IMR-90 (cell line): ENCODE data around the gene CPN1.

Experiments used
- BHLHE40 ChIP-seq: fragments of 150-350 bp; IDR thresholded peaks from 2 replicates; pipeline ENCODE4 v1.6.1; 2016; ENCODE audit warnings: mild to moderate bottlenecking, low read depth, low read length
- CEBPB ChIP-seq: IDR thresholded peaks from 2 replicates; pipeline ENCODE4 v1.6.1; 2012; ENCODE audit warnings: low read depth, low read length, improper control_type of control experiment
- CHD1 ChIP-seq: IDR thresholded peaks from 2 replicates; pipeline ENCODE4 v1.6.1; 2012; ENCODE audit warnings: low read depth, low read length, improper control_type of control experiment
- FOS ChIP-seq: fragments of 150-350 bp; IDR thresholded peaks from 2 replicates; pipeline ENCODE4 v1.6.1; 2016; ENCODE audit warnings: low read depth, low read length
- MAZ ChIP-seq: IDR thresholded peaks from 2 replicates; pipeline ENCODE4 v1.6.1; 2012; ENCODE audit warnings: low read depth, mild to moderate bottlenecking, low read length, improper control_type of control experiment, moderate library complexity, borderline replicate concordance
- MXI1 ChIP-seq: IDR thresholded peaks from 2 replicates; pipeline ENCODE4 v1.6.1; 2012; ENCODE audit warnings: low read depth, mild to moderate bottlenecking, low read length, moderate library complexity, borderline replicate concordance
- NFE2L2 ChIP-seq: fragments of 150-350 bp; IDR thresholded peaks from 2 replicates; pipeline ENCODE4 v1.6.1; 2016; ENCODE audit warnings: low read depth, mild to moderate bottlenecking, low read length
- POLR2A ChIP-seq: IDR thresholded peaks from 2 replicates; pipeline ENCODE4 v1.6.1; 2012; ENCODE audit warnings: mild to moderate bottlenecking, low read depth, low read length
- RAD21 ChIP-seq: IDR thresholded peaks from 2 replicates; pipeline ENCODE4 v1.6.1; 2012; ENCODE audit warnings: low read length, improper control_type of control experiment
- RFX5 ChIP-seq: IDR thresholded peaks from 2 replicates; pipeline ENCODE4 v1.8.0; 2012; ENCODE audit warnings: low read depth, mild to moderate bottlenecking, low read length, moderate library complexity
- SMC3 ChIP-seq: fragments of 150-350 bp; IDR thresholded peaks from 2 replicates; pipeline ENCODE4 v1.6.1; 2016; ENCODE audit warnings: low read depth, mild to moderate bottlenecking, antibody characterized with exemption, low read length, moderate library complexity
- TF ChIP-seq, protein P1 (sequence below): conservative IDR thresholded peaks from 2 replicates; pipeline ENCODE4 v1.5.1; 2012; ENCODE audit warnings: mild to moderate bottlenecking, low read depth, low read length, improper control_type of control experiment
- TF ChIP-seq, protein P2 (sequence below): fragments of 150-350 bp; IDR thresholded peaks from 2 replicates; pipeline ENCODE4 v1.6.1; 2016; ENCODE audit warnings: low read depth, mild to moderate bottlenecking, low read length, moderate library complexity, borderline replicate concordance

DNA sequence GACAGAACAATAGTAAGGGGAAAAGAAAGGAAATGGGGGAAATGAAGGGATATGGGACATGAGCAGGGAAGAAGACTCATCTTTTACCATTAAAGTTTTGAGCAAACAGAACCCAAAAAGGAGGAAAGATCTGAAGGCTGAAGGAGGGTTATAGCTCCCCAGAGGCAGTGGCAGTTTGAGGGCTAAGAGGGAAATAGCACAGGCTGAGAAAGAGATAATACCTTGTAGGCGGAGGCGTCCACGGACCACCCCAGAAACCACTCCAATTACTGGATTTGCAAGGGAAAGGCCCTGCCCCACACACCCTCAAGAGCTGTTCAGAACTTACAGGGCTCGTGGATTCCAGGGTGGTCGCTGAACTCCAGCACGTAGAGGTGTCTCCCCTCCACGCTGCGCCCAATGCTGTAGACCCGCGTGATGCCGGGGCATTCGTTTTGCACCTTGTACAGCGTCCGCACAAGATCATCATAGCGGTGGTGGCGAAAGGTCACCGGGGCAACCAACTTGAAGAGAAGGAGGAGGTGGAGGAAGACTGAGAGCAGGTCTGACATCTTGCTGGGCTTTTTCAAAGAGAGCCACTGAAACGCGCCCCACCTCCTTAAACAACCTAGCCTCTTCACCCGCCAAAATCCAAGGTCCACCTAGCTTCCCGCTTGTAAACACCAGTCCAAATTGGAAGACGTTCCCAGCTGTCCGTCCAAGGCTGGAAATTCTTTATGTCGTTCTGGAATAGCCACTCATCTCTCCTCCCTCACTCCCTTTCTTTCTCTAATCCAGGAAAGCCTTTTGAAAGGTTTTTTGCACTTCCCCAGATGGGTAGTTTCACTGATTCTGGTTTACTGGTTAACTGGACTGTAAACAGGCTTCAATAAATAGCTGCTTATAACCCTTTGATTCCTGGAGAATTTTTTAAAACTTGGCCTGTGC lies at the start of gene CPN1:
- TF ChIP-seq RFX5 (no peak), POLR2A (no peak), FOS (no peak), SMC3 (no peak), BHLHE40 (no peak), NFE2L2 (no peak), MAZ (no peak), MXI1 (no peak), CHD1 (no peak), RAD21 (no peak), CEBPB (no peak)
- TF ChIP-seq, protein P1, sequence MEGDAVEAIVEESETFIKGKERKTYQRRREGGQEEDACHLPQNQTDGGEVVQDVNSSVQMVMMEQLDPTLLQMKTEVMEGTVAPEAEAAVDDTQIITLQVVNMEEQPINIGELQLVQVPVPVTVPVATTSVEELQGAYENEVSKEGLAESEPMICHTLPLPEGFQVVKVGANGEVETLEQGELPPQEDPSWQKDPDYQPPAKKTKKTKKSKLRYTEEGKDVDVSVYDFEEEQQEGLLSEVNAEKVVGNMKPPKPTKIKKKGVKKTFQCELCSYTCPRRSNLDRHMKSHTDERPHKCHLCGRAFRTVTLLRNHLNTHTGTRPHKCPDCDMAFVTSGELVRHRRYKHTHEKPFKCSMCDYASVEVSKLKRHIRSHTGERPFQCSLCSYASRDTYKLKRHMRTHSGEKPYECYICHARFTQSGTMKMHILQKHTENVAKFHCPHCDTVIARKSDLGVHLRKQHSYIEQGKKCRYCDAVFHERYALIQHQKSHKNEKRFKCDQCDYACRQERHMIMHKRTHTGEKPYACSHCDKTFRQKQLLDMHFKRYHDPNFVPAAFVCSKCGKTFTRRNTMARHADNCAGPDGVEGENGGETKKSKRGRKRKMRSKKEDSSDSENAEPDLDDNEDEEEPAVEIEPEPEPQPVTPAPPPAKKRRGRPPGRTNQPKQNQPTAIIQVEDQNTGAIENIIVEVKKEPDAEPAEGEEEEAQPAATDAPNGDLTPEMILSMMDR = no peak
- TF ChIP-seq, protein P2, sequence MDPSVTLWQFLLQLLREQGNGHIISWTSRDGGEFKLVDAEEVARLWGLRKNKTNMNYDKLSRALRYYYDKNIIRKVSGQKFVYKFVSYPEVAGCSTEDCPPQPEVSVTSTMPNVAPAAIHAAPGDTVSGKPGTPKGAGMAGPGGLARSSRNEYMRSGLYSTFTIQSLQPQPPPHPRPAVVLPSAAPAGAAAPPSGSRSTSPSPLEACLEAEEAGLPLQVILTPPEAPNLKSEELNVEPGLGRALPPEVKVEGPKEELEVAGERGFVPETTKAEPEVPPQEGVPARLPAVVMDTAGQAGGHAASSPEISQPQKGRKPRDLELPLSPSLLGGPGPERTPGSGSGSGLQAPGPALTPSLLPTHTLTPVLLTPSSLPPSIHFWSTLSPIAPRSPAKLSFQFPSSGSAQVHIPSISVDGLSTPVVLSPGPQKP = no peak
